ENCODE measurements around the gene TBCCD1.
"Not testable (repeated sequence)": the region's sequence is repeated elsewhere in the genome, so short reads cannot be mapped to it uniquely, and the experiment has no call there.

The TBCCD1 gene

GRCh38 chr3:186512570-186513302 is 54.4 kb downstream of the TBCCD1 start:
- H3K9me3 ChIP-seq (ENCODE audit: control insufficient read depth, low read depth, low read length), result no peaks in the 10 kb centered on the region
- no peak overlapping the region for H3K9ac ChIP-seq (ENCODE audit: low read length)
- H3K4me3 ChIP-seq (ENCODE audit: low read length), result no peak overlapping the region
- H3K27ac ChIP-seq (ENCODE audit: low read length), result no peak overlapping the region
- H3K27me3 ChIP-seq (ENCODE audit: control insufficient read depth, insufficient read depth, low read length), result no peaks in the 10 kb centered on the region
- no peaks in the 10 kb centered on the region for H3K36me3 ChIP-seq (ENCODE audit: control insufficient read depth, low read depth, low read length)
- peaks cover 6% of the 10 kb centered on the region for H3K4me1 ChIP-seq (ENCODE audit: control insufficient read depth, low read depth, low read length)

- Histone ChIP-seq H3K9ac (ENCODE audit: low read length) (no peak overlapping the region), H3K9me3 (ENCODE audit: control insufficient read depth, low read depth, low read length) (no peaks in the 10 kb centered on the region), H3K27me3 (ENCODE audit: control insufficient read depth, insufficient read depth, low read length) (no peaks in the 10 kb centered on the region), H3K4me3 (ENCODE audit: low read length) (no peak overlapping the region), H3K27ac (ENCODE audit: low read length) (no peak overlapping the region), H3K36me3 (ENCODE audit: control insufficient read depth, low read depth, low read length) (no peaks in the 10 kb centered on the region), H3K4me1 (ENCODE audit: control insufficient read depth, low read depth, low read length) (peaks cover 6% of the 10 kb centered on the region)
Observed at GRCh38 chr3:186511702-186512101, 55.4 kb downstream of the TBCCD1 start.

- H3K27me3 ChIP-seq (ENCODE audit: control insufficient read depth, insufficient read depth, low read length), result no peaks in the 10 kb centered on the region
- no peak overlapping the region for H3K4me3 ChIP-seq (ENCODE audit: low read length)
- H3K36me3 ChIP-seq (ENCODE audit: control insufficient read depth, low read depth, low read length), result no peaks in the 10 kb centered on the region
- no peak overlapping the region for H3K9ac ChIP-seq (ENCODE audit: low read length)
- no peak overlapping the region for H3K27ac ChIP-seq (ENCODE audit: low read length)
- no peaks in the 10 kb centered on the region for H3K9me3 ChIP-seq (ENCODE audit: control insufficient read depth, low read depth, low read length)
- H3K4me1 ChIP-seq (ENCODE audit: control insufficient read depth, low read depth, low read length), result peaks cover 6% of the 10 kb centered on the region
Observed at GRCh38 chr3:186511245-186511644, 55.9 kb downstream of the TBCCD1 start.

- no peaks in the 10 kb centered on the region for H3K27me3 ChIP-seq (ENCODE audit: control insufficient read depth, insufficient read depth, low read length)
Observed at GRCh38 chr3:186510374-186511079, 56.6 kb downstream of the TBCCD1 start.

GRCh38 chr3:186509423-186509822 is 57.7 kb downstream of the TBCCD1 start:
- H3K9ac ChIP-seq (ENCODE audit: low read length), result no peak overlapping the region
- no peak overlapping the region for H3K27ac ChIP-seq (ENCODE audit: low read length)
- H3K9me3 ChIP-seq (ENCODE audit: control insufficient read depth, low read depth, low read length), result no peaks in the 10 kb centered on the region
- H3K27me3 ChIP-seq (ENCODE audit: control insufficient read depth, insufficient read depth, low read length), result no peaks in the 10 kb centered on the region
- H3K4me3 ChIP-seq (ENCODE audit: low read length), result no peak overlapping the region
- H3K36me3 ChIP-seq (ENCODE audit: control insufficient read depth, low read depth, low read length), result no peaks in the 10 kb centered on the region
- H3K4me1 ChIP-seq (ENCODE audit: control insufficient read depth, low read depth, low read length), result peaks cover 6% of the 10 kb centered on the region

More at GRCh38 chr3:186510374-186511079, 56.6 kb downstream of the TBCCD1 start:
- Histone ChIP-seq H3K36me3 (ENCODE audit: control insufficient read depth, low read depth, low read length) (no peaks in the 10 kb centered on the region), H3K9me3 (ENCODE audit: control insufficient read depth, low read depth, low read length) (no peaks in the 10 kb centered on the region), H3K9ac (ENCODE audit: low read length) (no peak overlapping the region), H3K4me3 (ENCODE audit: low read length) (no peak overlapping the region), H3K27ac (ENCODE audit: low read length) (no peak overlapping the region), H3K4me1 (ENCODE audit: control insufficient read depth, low read depth, low read length) (peaks cover 6% of the 10 kb centered on the region)

GRCh38 chr3:186506857-186507256 is 60.3 kb downstream of the TBCCD1 start:
- peaks cover 9% of the 10 kb centered on the region for H3K4me1 ChIP-seq (ENCODE audit: control insufficient read depth, low read depth, low read length)
- H3K4me3 ChIP-seq (ENCODE audit: low read length), result no peak overlapping the region
- no peaks in the 10 kb centered on the region for H3K36me3 ChIP-seq (ENCODE audit: control insufficient read depth, low read depth, low read length)
- no peaks in the 10 kb centered on the region for H3K9me3 ChIP-seq (ENCODE audit: control insufficient read depth, low read depth, low read length)
- no peak overlapping the region for H3K27ac ChIP-seq (ENCODE audit: low read length)
- no peaks in the 10 kb centered on the region for H3K27me3 ChIP-seq (ENCODE audit: control insufficient read depth, insufficient read depth, low read length)
- no peak overlapping the region for H3K9ac ChIP-seq (ENCODE audit: low read length)

- Histone ChIP-seq H3K36me3 (ENCODE audit: control insufficient read depth, low read depth, low read length) (no peaks in the 10 kb centered on the region), H3K4me1 (ENCODE audit: control insufficient read depth, low read depth, low read length) (peaks cover 9% of the 10 kb centered on the region), H3K4me3 (ENCODE audit: low read length) (no peak overlapping the region), H3K27ac (ENCODE audit: low read length) (no peak overlapping the region), H3K27me3 (ENCODE audit: control insufficient read depth, insufficient read depth, low read length) (no peaks in the 10 kb centered on the region), H3K9ac (ENCODE audit: low read length) (no peak overlapping the region), H3K9me3 (ENCODE audit: control insufficient read depth, low read depth, low read length) (no peaks in the 10 kb centered on the region)
Observed at GRCh38 chr3:186506191-186506739, 60.9 kb downstream of the TBCCD1 start.

- Histone ChIP-seq H3K9ac (ENCODE audit: low read length) (no peak overlapping the region), H3K36me3 (ENCODE audit: control insufficient read depth, low read depth, low read length) (no peaks in the 10 kb centered on the region), H3K4me1 (ENCODE audit: control insufficient read depth, low read depth, low read length) (peaks cover 9% of the 10 kb centered on the region), H3K9me3 (ENCODE audit: control insufficient read depth, low read depth, low read length) (no peaks in the 10 kb centered on the region), H3K27me3 (ENCODE audit: control insufficient read depth, insufficient read depth, low read length) (no peaks in the 10 kb centered on the region), H3K4me3 (ENCODE audit: low read length) (no peak overlapping the region), H3K27ac (ENCODE audit: low read length) (no peak overlapping the region)
Observed at GRCh38 chr3:186502966-186503712, 64.0 kb downstream of the TBCCD1 start.

GRCh38 chr3:186502138-186502948 is 64.8 kb downstream of the TBCCD1 start:
- no peaks in the 10 kb centered on the region for H3K27me3 ChIP-seq (ENCODE audit: control insufficient read depth, insufficient read depth, low read length)
- no peak overlapping the region for H3K4me3 ChIP-seq (ENCODE audit: low read length)

GRCh38 chr3:186499949-186500348 is 67.2 kb downstream of the TBCCD1 start:
- not testable (repeated sequence) for H3K4me3 ChIP-seq (ENCODE audit: low read length); H3K36me3 ChIP-seq (ENCODE audit: control insufficient read depth, low read depth, low read length); H3K27ac ChIP-seq (ENCODE audit: low read length); H3K27me3 ChIP-seq (ENCODE audit: control insufficient read depth, insufficient read depth, low read length); H3K4me1 ChIP-seq (ENCODE audit: control insufficient read depth, low read depth, low read length); H3K9ac ChIP-seq (ENCODE audit: low read length); H3K9me3 ChIP-seq (ENCODE audit: control insufficient read depth, low read depth, low read length)

More at GRCh38 chr3:186502138-186502948, 64.8 kb downstream of the TBCCD1 start:
- no peaks in the 10 kb centered on the region for H3K36me3 ChIP-seq (ENCODE audit: control insufficient read depth, low read depth, low read length)
- H3K27ac ChIP-seq (ENCODE audit: low read length), result no peak overlapping the region
- H3K4me1 ChIP-seq (ENCODE audit: control insufficient read depth, low read depth, low read length), result peaks cover 9% of the 10 kb centered on the region
- no peak overlapping the region for H3K9ac ChIP-seq (ENCODE audit: low read length)
- H3K9me3 ChIP-seq (ENCODE audit: control insufficient read depth, low read depth, low read length), result no peaks in the 10 kb centered on the region

- H3K4me1 ChIP-seq (ENCODE audit: control insufficient read depth, low read depth, low read length); H3K9ac ChIP-seq (ENCODE audit: low read length); H3K9me3 ChIP-seq (ENCODE audit: control insufficient read depth, low read depth, low read length); H3K27ac ChIP-seq (ENCODE audit: low read length); H3K4me3 ChIP-seq (ENCODE audit: low read length); H3K27me3 ChIP-seq (ENCODE audit: control insufficient read depth, insufficient read depth, low read length); H3K36me3 ChIP-seq (ENCODE audit: control insufficient read depth, low read depth, low read length): not testable (repeated sequence)
Observed at GRCh38 chr3:186498022-186498421, 69.1 kb downstream of the TBCCD1 start.
